GM19395 (cell line): ENCODE measurements around the gene FZR1.

ENCODE experiments used
- ATAC-seq: cut with Tn5 transposase; IDR thresholded peaks from one replicate; pipeline ENCODE4 v1.9.1; 2021; ENCODE audit warnings: mild to moderate bottlenecking, moderate library complexity; ENCODE audit not compliant: unreplicated experiment

FZR1 gene

GRCh38 chr19:3505598-3506383 lies at the start of gene FZR1:
FZR1 (plus strand) TSS chr19:3506311; CDS start chr19:3522990, 16,679 bp downstream.
- peak; percentile 75 for ATAC-seq

GRCh38 chr19:3456925-3457527 lies 49.1 kb upstream of the FZR1 start:
- no peak for ATAC-seq

GRCh38 chr19:3457528-3458228 lies 48.4 kb upstream of the FZR1 start:
- no peak for ATAC-seq

GRCh38 chr19:3458229-3459088 lies 47.7 kb upstream of the FZR1 start:
- no peak for ATAC-seq

GRCh38 chr19:3459089-3459881 lies 46.8 kb upstream of the FZR1 start:
- ATAC-seq = no peak

- no peak for ATAC-seq
These were observed 46.0 kb upstream of the FZR1 start for GRCh38 chr19:3459965-3460582.

- no peak for ATAC-seq
These were observed 43.0 kb upstream of the FZR1 start for GRCh38 chr19:3462991-3463713.

- ATAC-seq = no peak
These were observed 42.2 kb upstream of the FZR1 start for GRCh38 chr19:3463714-3464586.

- no peak for ATAC-seq
These were observed 41.4 kb upstream of the FZR1 start for GRCh38 chr19:3464587-3465235.

- ATAC-seq = no peak
These were observed 40.6 kb upstream of the FZR1 start for GRCh38 chr19:3465552-3465951.

GRCh38 chr19:3466635-3467034 lies 39.5 kb upstream of the FZR1 start:
- no peak for ATAC-seq

GRCh38 chr19:3467437-3468198 lies 38.5 kb upstream of the FZR1 start:
- ATAC-seq = no peak

- no peak for ATAC-seq
These were observed 37.9 kb upstream of the FZR1 start for GRCh38 chr19:3468211-3468610.

GRCh38 chr19:3469638-3470499 lies 36.2 kb upstream of the FZR1 start:
- no peak for ATAC-seq

GRCh38 chr19:3470500-3471128 lies 35.5 kb upstream of the FZR1 start:
- ATAC-seq = no peak
